GM21360 (cell line): ENCODE results near the gene OSGIN1.

Experiments
- ATAC-seq: cut with Tn5 transposase; IDR thresholded peaks from one replicate; pipeline ENCODE4 v1.9.1; 2021; ENCODE audit warnings: mild to moderate bottlenecking, moderate library complexity; ENCODE audit not compliant: unreplicated experiment

The OSGIN1 gene

DNA sequence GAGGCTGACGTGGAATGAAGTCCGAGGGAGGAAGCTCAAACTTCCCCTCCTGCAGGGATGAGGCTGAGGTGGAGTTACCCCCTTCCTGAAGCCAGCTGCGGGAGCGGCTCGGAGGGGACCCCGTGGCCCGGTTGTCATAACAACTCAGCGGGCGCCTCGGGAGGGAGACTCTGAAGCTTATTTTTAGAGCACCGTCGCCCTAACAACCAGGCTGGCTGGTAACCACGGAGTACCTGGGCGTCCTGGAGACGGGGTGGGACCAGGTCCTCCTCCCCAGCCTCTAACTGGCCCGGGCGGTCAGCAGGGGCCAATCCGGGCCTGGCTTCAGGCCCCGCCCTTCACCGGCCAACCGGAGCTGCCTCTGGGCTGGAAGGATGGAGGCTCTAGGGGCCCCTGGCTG lies 42.7 kb downstream of the OSGIN1 start:
- no peak for ATAC-seq

DNA sequence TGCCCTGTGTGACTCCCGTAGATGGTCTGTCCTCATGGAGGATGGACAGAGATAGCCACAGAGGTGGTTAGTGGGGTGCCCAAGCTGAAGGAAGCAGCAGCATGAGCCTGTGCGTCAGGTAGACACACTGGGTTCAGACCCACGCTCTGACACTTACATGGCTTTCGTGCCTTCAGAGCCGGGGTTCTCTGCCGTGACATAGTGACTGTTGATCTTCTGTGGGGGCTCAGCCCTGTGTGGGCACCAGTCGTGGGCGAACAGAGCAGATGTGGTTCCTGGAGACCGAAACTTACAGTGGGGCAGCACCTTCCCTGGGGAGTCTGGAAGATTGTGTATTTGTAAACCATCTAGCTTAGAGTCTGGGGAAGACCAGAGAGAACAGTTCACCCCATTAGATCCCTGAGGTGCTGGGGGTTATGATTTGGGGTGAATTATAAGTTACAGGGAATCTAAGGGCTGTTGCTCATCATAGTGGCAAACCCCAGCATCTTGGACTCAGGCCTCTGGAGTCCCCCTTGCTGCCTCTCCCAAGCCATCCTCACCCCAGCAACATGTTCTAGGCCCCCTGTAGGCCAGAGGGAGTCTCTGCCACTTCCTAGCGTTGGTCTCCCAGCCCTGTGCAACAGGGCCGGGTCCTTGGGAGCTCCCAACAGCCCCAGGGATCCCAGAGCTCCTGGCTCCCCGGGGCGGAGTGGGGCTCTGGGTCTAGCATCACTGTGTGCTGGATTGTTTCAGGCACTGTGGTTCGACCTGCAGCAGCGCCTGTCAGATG lies 43.6 kb downstream of the OSGIN1 start:
- no peak for ATAC-seq

DNA sequence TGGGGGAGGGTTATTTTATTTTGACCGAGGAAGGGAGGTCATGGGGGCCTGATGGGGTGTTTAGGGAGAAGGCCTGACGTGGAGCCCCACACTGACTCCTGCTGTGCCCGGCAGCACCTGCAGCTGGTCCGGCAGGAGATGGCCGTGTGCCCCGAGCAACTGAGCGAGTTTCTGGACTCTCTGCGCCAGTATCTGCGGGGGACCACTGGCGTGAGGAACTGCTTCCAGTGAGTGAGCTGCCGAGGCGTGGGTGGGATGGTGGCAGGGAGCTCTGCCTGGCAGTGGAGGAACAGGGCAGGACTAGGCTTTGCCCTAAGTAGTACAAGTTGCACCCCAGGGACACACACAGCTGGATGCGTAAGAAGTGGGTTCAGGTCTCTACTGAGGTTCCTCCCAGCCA lies 45.1 kb downstream of the OSGIN1 start:
- no peak for ATAC-seq

DNA sequence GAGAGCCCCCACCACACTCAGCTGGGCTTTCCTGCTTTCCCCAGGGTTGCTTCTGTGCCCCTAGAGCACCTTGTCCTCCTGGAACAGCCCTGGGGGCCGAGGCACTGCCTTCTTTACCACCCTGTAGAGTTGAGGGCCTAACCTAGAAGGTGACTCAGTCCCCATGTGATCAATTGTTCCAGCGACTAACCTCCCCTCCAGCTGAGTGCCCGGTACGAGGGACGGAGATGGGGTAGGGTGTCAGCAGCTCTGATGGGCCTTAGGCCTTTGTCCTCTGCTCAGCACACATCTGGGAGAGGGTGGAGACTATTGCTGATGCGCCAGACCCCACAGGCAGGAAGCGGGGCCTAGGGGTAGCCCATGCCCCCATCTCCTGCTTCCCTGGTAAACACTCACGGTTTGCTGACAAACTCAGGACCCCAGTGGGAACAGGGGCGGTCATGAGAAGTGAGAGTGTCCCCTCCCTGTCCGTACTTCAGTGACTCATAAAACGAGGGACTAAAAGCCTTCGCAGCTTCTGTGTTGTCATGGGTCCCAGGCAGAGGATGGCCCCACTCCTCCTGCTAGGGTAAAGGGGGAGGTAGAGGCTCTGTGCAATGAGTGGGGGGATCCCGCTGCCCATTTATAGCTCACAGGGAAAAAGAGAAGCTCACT lies 48.1 kb downstream of the OSGIN1 start:
- ATAC-seq = no peak

DNA sequence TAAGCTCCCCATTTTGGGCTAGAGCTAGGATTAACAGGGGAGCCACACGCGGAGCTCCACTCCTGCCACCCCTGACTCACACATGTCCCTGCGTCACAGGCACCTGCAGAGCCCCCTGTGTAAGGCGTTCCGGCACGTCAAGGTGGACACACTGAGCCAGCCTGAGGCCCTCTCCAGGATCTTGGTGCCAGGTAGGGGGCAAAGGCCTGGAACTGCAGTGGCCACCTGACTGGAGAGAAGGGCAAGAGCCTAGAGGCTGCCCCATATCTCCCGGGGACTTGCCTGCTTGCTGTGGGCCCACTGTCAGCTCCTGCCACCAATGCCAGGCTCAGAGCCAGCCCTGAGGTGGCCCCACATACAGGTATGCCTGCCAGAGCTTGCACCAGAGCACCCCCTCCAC lies 48.7 kb downstream of the OSGIN1 start:
- no peak for ATAC-seq

DNA sequence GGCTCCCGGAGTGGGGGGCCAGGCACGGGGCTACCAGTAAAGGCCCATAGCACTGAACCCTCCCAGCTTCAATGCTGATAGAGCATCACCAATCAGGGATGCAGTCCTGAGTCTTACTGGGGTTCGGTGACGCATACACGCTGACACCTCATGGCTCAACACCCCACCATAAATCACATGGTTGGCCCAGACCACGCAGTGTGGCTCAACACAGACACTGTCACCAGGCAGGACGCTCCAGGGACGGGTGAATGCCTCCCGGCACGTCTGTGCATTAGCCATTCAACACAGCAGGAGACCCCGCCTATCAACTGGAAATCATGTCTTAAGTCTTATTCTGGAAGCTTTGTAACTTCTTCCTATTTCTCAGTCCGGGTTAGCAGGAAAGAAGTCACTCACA lies 50.0 kb downstream of the OSGIN1 start:
- no peak for ATAC-seq

DNA sequence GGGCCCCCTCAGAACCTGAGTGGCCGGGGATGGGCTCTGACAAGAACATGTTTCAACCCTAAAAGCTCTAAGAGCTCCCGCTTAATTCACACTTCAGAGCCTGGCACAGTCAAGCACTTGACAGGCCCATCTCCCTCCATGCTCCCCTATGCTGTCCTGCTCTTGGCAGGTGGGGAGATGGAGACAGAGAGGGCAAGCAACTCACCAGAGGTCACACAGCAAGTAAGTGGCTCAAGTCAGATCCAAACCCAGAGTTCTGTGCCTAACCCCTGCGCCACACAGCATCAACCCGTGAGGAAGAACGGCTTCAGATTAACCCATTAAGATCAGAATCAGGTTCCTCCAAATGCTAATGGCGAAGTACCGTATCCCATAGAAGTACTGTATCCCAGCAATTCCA lies 51.4 kb downstream of the OSGIN1 start:
- no peak for ATAC-seq

DNA sequence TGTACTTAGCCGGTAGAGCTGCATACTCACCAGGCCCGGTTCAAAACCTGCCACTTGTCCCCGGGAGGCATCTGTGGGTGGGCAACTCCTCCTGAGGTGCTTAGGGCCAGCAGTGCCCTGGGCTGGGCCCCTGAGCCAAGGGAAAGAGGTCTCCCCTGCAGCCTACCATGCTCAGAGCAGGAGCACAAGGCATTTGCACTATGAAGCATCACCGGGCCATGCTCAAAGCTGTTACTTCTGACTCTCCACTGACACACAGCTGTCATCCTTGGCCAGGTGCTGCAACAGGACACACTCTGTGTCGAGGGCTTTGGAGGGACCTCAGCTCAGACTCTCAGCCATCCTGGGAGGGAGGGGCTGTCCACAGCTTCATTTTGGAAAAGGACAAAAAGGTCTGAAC lies 52.4 kb downstream of the OSGIN1 start:
- no peak for ATAC-seq

DNA sequence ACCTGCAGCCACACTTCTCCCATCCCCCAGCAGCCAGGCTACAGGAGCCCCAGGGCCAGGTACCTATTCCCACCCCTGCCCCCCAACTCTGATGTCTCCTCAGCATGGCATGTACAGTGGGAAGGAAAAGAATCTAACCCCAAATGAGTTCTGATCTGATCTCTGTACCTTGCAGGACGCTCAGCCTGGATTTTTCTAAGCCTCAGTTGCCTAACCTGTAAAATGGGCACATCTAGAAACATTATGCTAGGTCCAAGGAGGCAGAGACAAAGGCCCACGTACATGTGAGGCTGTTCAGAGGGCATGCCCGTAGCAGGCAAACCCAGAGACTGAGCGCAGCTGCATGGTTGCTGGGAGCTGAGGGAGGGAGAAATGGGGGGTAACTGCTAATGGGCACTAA lies 54.5 kb downstream of the OSGIN1 start:
- ATAC-seq = no peak

DNA sequence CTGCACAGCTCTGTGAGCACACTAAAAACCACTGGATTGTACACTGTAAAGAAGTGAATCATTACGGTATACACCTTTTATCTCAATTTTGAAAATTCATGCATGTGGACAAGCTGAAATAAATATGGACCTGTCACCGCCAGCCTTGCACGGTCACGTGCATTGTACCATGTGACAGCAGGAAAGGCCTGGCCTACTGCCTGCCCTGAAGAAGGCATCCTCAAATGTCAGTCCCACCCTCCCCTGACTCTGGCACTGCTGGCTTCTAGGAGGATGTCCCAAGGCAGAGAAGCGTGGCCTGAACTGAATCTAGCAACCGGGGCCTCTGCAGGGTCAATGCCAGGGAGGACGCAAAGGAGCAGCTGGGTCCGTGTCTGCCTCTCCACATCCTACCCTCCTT lies 54.9 kb downstream of the OSGIN1 start:
- no peak for ATAC-seq

DNA sequence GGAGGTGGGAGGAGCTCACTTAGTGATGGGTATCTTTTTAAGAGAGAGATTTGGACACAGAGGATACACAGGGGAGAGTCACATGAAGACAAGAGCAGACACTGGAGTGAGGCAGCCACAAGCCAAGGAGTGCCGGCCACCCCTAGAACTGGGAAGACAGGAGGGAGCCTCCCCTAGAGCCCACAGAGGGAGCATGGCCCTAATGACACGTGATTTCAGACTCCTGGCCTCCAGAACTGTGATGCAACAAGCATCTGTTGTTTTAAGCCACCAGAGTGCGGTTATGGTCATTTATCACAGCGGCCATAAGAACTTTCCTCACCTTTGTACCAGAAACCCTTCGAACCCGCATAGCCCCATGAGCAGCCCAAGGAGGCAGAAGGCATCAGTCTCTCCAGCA lies 56.2 kb downstream of the OSGIN1 start:
- ATAC-seq = no peak

DNA sequence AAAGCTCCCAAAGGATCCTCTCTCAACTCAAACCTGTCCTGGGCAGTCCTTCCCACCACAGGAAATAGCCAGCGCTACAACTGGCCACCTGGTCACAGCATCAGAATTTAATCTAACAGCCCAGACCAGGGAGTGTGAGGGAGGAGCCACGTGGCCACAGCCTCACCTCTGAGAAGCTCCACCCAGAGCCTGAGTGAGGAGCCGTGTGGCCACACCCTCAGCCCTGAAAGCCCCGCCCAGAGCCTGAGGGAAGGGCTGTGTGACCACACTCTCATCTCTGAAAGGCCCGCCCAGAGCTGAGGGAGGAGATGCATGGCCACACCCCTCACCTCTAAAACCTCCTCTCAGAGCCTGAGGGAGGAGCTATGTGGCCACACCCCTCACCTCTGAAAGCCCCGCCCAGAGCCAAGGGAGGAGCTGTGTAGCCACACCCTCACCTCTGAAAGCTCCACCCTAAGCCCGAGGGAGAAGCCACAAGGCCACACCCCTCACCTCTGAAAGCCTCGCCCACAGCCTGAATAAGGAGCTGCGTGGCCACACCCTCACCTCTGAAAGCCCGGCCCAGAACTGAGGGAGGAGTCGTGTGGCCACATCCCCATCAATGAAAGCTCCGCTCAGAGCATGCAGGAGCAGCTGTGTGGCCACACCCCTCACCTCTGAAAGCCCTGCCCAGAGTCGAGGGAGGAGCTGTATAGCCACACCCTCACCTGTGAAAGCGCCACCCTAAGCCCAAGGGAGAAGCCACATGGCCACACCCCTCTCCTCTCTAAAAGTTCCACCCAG lies 60.9 kb downstream of the OSGIN1 start:
- ATAC-seq = peak; percentile 85

DNA sequence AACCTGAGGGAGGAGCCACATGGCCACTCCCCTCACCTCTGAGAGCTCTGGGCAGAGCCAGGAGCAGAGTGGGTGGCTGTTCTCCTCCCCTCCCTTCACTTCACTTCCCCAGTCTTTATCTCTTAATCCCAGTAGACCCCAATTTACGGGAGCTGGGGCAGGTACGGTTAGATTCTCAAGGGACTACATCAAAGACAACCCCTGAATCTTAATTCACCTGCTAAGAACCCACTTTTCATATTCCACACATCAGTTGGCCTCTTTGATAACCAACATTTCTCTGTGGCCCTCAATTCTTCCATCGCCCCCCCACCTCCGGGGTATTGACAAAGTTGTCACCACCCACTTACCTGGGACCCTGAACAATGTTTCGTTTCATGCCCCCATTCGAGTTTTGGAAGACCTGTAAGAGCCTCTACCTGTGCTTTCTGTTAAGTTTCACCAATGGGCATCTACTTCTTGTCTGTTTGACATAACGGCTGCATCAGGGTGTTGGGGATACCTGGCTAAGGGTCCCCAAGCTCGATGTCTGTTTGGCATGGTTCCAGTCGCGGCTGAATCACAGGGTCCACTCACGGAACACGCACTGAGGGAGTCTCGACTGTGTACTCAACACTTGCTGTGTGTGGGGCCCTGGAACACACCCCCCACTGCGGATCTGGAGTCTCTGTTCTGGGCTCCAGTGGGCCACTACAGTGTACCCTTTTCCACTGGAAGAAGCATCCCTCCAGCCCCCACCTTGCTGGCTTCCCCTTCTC lies 61.7 kb downstream of the OSGIN1 start:
- no peak for ATAC-seq

DNA sequence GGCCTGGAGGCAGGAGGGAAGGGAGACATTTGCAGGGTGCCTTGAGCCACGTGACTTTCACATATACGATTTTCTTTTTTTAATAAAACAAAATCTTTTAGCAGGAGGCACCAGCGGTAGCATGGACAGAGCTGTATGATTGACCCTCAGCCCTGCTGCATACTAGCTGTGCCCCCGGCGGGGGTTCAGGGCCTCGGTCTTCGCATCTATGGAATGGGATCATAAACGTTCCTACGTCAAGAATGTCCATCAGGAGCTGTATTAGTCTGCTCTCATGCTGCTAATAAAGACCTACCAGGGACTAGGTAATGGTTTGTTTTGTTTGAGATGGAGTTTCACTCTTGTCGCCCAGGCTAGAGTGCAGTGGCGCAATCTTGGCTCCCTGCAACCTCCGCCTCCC lies 62.4 kb downstream of the OSGIN1 start:
- no peak for ATAC-seq
